ENCODE data around the gene DTX4.

DTX4 gene

GRCh38 chr11:59193587-59194130, 21.7 kb downstream of the DTX4 start:
- no peak for DNase-seq

- DNase-seq = no peak
These were observed 23.7 kb downstream of the DTX4 start for GRCh38 chr11:59195586-59195985.

GRCh38 chr11:59196777-59197176, 24.8 kb downstream of the DTX4 start:
- no peak for DNase-seq

- no peak for DNase-seq
These were observed 26.1 kb downstream of the DTX4 start for GRCh38 chr11:59197991-59198390.

GRCh38 chr11:59198726-59199125, 26.8 kb downstream of the DTX4 start:
- DNase-seq = no peak

GRCh38 chr11:59199546-59200422, 27.9 kb downstream of the DTX4 start:
- no peak for DNase-seq

GRCh38 chr11:59200423-59200746, 28.5 kb downstream of the DTX4 start:
- DNase-seq = no peak

GRCh38 chr11:59201353-59201752, 29.4 kb downstream of the DTX4 start:
- DNase-seq = no peak

- DNase-seq = no peak
These were observed 32.8 kb downstream of the DTX4 start for GRCh38 chr11:59204746-59205145.

GRCh38 chr11:59205648-59206047, 33.7 kb downstream of the DTX4 start:
- DNase-seq = no peak

- DNase-seq = peak; percentile 42
These were observed 34.7 kb downstream of the DTX4 start for GRCh38 chr11:59206635-59207034.

GRCh38 chr11:59207988-59208451, 36.1 kb downstream of the DTX4 start:
- DNase-seq = peak; percentile 46

- DNase-seq = no peak
These were observed 37.0 kb downstream of the DTX4 start for GRCh38 chr11:59208956-59209355.

- DNase-seq = no peak
These were observed 40.3 kb downstream of the DTX4 start for GRCh38 chr11:59212222-59212621.

- no peak for DNase-seq
These were observed 41.1 kb downstream of the DTX4 start, which contains the start of gene MPEG1 for GRCh38 chr11:59212744-59213631. Gene MPEG1 (minus strand): TSS chr11:59212927. CDS start chr11:59212865, 62 bp downstream.

- no peak for DNase-seq
These were observed 42.4 kb downstream of the DTX4 start for GRCh38 chr11:59214141-59214893.

GRCh38 chr11:59216641-59217564, 45.0 kb downstream of the DTX4 start:
- no peak for DNase-seq

GRCh38 chr11:59218319-59218718, 46.4 kb downstream of the DTX4 start:
- no peak for DNase-seq

- no peak for DNase-seq
These were observed 47.0 kb downstream of the DTX4 start for GRCh38 chr11:59218893-59219292.

- DNase-seq = no peak
These were observed 47.9 kb downstream of the DTX4 start for GRCh38 chr11:59219836-59220235.

- no peak for DNase-seq
These were observed 49.5 kb downstream of the DTX4 start for GRCh38 chr11:59221441-59221840.
